Tongue (tissue), 2 donors: ENCODE data around the gene NEURL4. TPM values are rescaled to one million over a fixed set of nuclear protein-coding genes. Genes with fewer than 3 reads are reported as not detected.
A peak's percentile ranks its signal among the peaks of the same experiment; 100 is the strongest.

Experiments used
- DNase-seq: peaks from one replicate; pipeline ENCODE4 v3.0.0-alpha.2; 2015
- total RNA-seq: library from RNA; depleted of rRNA; stranded (reverse); fragments of >200 nt; gene quantifications from one replicate; pipeline ENCODE4 v1.2.3, GENCODE V29; 2014

Gene NEURL4
- total RNA-seq, 1 donor from 2014 or later, result 22.5 TPM

- peak; percentile 52 for DNase-seq
Observed at GRCh38 chr17:7323731-7324437, 5.3 kb downstream of the NEURL4 start.

GRCh38 chr17:7322520-7323194 is 6.5 kb downstream of the NEURL4 start:
- DNase-seq, result no peak

- DNase-seq, result no peak
Observed at GRCh38 chr17:7321466-7321865, 7.7 kb downstream of the NEURL4 start.

GRCh38 chr17:7318121-7318860 is 10.8 kb downstream of the NEURL4 start:
- no peak for DNase-seq

GRCh38 chr17:7317161-7317803 is 11.9 kb downstream of the NEURL4 start:
- no peak for DNase-seq

- no peak for DNase-seq
Observed at GRCh38 chr17:7315570-7316235, 13.4 kb downstream of the NEURL4 start.

GRCh38 chr17:7314719-7315569 is 14.2 kb downstream of the NEURL4 start, which contains the start of gene GPS2:
TSS of gene GPS2 (minus strand) at chr17:7315360. CDS start at chr17:7315052, 308 bp downstream.
- DNase-seq, result peak; percentile 94

- no peak for DNase-seq
Observed at GRCh38 chr17:7313890-7314718, 15.0 kb downstream of the NEURL4 start.

- no peak for DNase-seq
Observed at GRCh38 chr17:7313088-7313889, 15.8 kb downstream of the NEURL4 start.

- DNase-seq, result no peak
Observed at GRCh38 chr17:7312432-7313087, 16.6 kb downstream of the NEURL4 start.

GRCh38 chr17:7311110-7311705 is 17.9 kb downstream of the NEURL4 start:
- DNase-seq, result no peak

GRCh38 chr17:7309628-7310027 is 19.5 kb downstream of the NEURL4 start:
- no peak for DNase-seq

- DNase-seq, result peak; percentile 86
Observed at GRCh38 chr17:7308625-7309433, 20.3 kb downstream of the NEURL4 start.

- DNase-seq, result peak; percentile 36
Observed at GRCh38 chr17:7307686-7308624, 21.2 kb downstream of the NEURL4 start.

- peak; percentile 100 for DNase-seq
Observed at GRCh38 chr17:7306911-7307685, 22.0 kb downstream of the NEURL4 start, which contains the start of gene EIF5A. TSS of gene EIF5A (plus strand) at chr17:7307628. CDS start at chr17:7309636, 2,008 bp downstream.
